ENCODE results near the gene CTBP2. TPM values are rescaled to one million over a fixed set of nuclear protein-coding genes. Genes with fewer than 3 reads are reported as not detected.

The CTBP2 gene
- total RNA-seq, 3 donors from 2014 or later, result 1.0 to 1.4 (median 1.3) TPM

DNA sequence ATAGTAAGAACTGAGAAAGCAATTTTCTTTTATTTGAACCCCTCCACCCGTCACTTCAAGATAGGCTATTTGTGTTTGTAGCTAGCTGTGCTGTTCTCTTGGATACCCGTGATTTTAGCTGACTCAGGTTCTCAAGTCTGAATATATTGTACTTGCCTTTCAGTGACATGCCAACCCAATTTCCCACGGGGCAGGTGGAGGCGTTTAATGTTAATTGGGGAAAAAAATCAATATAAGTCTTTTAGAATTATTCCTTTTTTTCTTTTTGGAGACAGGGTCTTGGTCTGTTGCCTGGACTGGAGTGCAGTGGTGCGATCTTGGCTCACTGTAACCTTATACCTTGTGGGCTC, 182.0 kb downstream of the CTBP2 start:
- Mint-ChIP-seq H3K4me3 (no peak overlapping the region), H3K4me1 (ENCODE audit: low read depth) (peaks cover 19% of the 10 kb centered on the region), H3K9me3 (no peaks in the 10 kb centered on the region), H3K36me3 (ENCODE audit: insufficient read depth) (peaks cover 41% of the 10 kb centered on the region), H3K27me3 (ENCODE audit: low read depth) (no peaks in the 10 kb centered on the region)
- DNase-seq (no peak), ATAC-seq (no peak)

DNA sequence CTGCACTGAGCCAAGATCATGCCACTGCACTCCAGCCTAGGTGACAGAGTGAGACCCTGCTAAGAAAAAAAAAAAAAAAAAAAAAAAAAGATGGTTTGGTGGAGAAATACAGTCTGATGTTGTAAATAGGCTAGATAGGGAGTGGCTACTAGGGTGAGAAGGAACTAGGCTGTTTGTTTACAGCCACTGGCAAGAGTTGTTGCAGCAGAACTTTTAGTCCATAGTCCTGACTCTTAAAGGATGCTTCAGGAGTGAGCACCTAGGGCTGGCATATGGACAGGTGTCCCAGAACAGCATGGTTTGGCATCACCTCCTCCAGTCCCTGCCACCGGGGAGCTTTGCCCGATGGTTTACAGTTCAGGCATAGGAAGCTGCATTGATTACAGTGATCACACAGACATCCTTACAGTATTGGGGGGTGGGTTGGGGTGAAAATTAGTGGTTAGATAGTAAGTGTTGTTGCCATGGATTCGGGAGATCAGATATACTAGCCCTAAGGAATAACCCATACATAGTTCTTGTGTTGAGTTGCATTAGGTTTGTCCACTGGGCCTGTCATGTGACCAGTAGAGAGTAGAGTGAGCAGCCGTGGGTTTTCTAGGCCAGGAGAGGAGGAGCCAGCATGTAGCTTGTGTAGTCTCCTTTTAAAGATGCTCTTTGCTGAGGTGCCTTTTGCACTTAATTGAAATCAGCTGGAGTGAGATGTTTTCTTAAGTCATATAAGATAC, 182.6 kb downstream of the CTBP2 start:
- DNase-seq (no peak), ATAC-seq (no peak)
- peaks cover 19% of the 10 kb centered on the region for H3K4me1 Mint-ChIP-seq (ENCODE audit: low read depth)
- no peaks in the 10 kb centered on the region for H3K9me3 Mint-ChIP-seq
- H3K27me3 Mint-ChIP-seq (ENCODE audit: low read depth), result no peaks in the 10 kb centered on the region
- peaks cover 36% of the 10 kb centered on the region for H3K36me3 Mint-ChIP-seq (ENCODE audit: insufficient read depth)
- H3K4me3 Mint-ChIP-seq, result no peak overlapping the region

DNA sequence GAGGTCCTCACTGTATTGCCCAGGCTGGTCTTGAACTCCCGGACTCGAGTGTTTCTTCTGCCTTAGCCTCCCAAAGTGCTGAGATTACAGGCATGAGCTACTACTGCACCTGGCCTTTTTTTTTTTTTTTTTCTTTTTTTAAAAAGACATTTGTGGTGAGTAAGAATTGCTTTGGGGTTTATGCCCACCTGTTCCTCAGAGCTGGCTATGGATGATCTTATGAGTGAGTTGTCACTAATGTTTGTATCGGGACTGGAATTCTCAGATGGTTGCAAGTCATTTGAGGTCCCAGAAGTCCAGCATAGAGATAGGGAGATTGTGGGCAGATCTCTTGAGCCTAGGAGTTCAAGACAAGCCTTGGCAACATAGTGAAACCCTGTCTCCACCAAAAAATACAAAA, 183.2 kb downstream of the CTBP2 start:
- H3K4me1 Mint-ChIP-seq (ENCODE audit: low read depth), result peaks cover 19% of the 10 kb centered on the region
- H3K4me3 Mint-ChIP-seq, result no peak overlapping the region
- DNase-seq (no peak), ATAC-seq (no peak)
- no peaks in the 10 kb centered on the region for H3K9me3 Mint-ChIP-seq
- H3K36me3 Mint-ChIP-seq (ENCODE audit: insufficient read depth), result peaks cover 32% of the 10 kb centered on the region
- H3K27me3 Mint-ChIP-seq (ENCODE audit: low read depth), result no peaks in the 10 kb centered on the region

DNA sequence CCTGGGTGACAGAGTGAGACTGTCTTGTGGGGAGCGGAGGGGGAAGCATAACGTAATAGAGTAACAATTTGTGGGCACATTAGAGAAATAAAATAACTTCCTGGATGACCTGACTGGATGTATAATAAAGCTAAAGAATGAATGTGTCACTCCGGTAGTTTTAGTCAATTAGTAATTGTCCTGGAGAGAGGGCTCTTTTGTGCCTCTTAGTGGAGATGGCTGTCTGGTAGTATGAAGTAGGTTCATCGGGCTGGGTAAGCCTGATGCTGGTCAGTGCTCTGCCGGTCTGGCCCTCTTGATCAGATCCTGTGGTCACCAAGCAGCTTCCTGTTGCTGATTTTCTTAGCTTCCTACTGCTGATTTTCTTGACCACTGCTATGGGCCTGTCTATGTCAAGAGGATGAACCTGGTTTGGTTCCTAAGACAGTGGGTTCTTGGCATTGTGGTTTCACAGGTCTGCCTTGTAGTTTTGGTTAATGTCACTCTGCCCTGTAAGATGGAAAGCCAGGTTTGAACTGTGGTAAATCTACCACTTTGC, 184.3 kb downstream of the CTBP2 start:
- Mint-ChIP-seq H3K4me1 (ENCODE audit: low read depth) (peaks cover 24% of the 10 kb centered on the region), H3K9me3 (no peaks in the 10 kb centered on the region), H3K36me3 (ENCODE audit: insufficient read depth) (peaks cover 27% of the 10 kb centered on the region), H3K4me3 (no peak overlapping the region), H3K27me3 (ENCODE audit: low read depth) (no peaks in the 10 kb centered on the region)
- ATAC-seq, result peak in 1 of 2 donors; percentile 56
- no peak for DNase-seq

DNA sequence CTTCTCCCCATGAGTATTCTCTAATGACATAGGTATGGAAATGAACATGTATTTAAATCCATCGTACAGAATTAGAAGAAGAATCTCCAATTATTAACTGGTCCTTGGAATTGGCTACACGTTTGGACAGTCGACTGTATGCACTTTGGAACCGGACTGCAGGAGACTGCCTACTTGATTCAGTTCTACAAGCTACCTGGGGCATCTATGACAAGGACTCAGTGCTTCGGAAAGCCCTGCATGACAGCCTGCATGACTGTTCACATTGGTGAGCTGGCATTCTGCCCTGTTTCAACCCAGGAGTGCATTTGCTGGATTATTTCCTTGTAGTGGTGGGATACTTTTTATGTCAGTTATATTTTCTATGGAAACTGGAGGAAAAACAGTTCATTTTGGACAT, 186.2 kb downstream of the CTBP2 start:
- H3K4me3 Mint-ChIP-seq, result no peak overlapping the region
- H3K36me3 Mint-ChIP-seq (ENCODE audit: insufficient read depth), result peaks cover 24% of the 10 kb centered on the region
- ATAC-seq (no peak), DNase-seq (no peak)
- H3K4me1 Mint-ChIP-seq (ENCODE audit: low read depth), result peaks cover 29% of the 10 kb centered on the region
- no peaks in the 10 kb centered on the region for H3K27me3 Mint-ChIP-seq (ENCODE audit: low read depth)
- no peaks in the 10 kb centered on the region for H3K9me3 Mint-ChIP-seq

DNA sequence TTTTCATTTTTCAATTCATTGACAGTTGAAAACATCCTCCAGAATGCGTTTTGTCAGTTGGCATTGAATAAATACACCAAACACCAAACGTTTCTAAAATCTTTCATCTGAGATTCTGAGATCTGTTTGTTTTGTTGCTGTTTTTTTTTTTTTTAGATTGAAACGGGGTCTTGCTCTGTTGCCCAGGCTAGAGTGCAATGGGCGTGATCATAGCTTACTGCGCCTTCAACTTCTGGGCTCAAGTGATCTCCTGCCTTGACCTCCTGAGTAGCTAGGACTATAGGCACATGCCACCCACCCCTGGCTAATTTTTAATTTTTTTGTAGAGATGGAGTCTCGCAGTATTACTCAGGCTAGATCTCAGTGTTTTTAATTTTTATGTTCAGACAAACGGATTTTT, 187.7 kb downstream of the CTBP2 start:
- Mint-ChIP-seq H3K36me3 (ENCODE audit: insufficient read depth) (peaks cover 31% of the 10 kb centered on the region), H3K4me1 (ENCODE audit: low read depth) (peaks cover 34% of the 10 kb centered on the region), H3K9me3 (no peaks in the 10 kb centered on the region)

DNA sequence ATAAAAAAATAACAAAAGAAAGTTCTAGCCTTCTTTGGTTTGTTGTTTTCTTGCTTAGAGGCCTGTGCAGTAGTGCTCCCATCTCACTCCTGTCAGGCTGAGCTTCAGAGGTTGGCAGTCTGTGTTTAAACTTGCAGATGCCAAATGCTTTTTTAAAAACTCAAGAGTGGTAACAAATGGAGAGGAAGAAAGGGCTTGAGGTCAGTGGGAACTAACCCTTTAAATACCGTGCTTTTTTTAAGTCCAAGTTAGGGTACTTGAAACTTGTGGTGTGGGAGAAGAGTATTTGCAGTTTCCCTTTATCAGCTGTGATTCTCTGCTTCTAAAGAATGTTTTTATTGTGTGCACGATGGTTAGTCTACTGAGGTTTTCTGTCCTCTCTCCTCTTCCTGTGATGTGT, 189.1 kb downstream of the CTBP2 start:
- H3K27me3 Mint-ChIP-seq (ENCODE audit: low read depth), result no peaks in the 10 kb centered on the region
- H3K36me3 Mint-ChIP-seq (ENCODE audit: insufficient read depth), result peaks cover 39% of the 10 kb centered on the region
- no peak overlapping the region for H3K4me3 Mint-ChIP-seq
- DNase-seq (no peak), ATAC-seq (no peak)
- no peaks in the 10 kb centered on the region for H3K9me3 Mint-ChIP-seq
- H3K4me1 Mint-ChIP-seq (ENCODE audit: low read depth), result peaks cover 31% of the 10 kb centered on the region

More for the DNA sequence above, 187.7 kb downstream of the CTBP2 start:
- ATAC-seq (no peak), DNase-seq (no peak)
- Mint-ChIP-seq H3K4me3 (no peak overlapping the region), H3K27me3 (ENCODE audit: low read depth) (no peaks in the 10 kb centered on the region)

DNA sequence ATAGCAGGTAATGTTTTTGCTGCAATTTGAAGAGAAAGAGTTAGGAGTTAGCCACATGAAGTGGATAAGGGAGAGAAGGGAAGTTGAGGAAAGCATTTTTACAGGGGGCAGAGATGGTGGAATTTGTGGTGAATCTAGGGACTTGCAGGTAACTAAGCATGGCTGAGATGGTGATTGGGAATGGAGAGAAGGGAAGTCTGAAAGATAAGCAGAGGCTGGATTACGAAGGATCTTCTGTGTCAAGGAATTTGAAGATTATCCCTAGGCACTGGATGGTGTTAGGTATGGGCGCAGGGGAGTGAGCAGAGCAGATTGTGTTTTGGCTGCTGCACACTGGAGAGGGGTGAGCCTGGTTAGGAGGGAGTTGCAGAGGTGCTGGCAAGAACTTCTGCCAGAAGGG, 193.1 kb downstream of the CTBP2 start:
- H3K36me3 Mint-ChIP-seq (ENCODE audit: insufficient read depth), result peaks cover 26% of the 10 kb centered on the region
- H3K9me3 Mint-ChIP-seq, result no peaks in the 10 kb centered on the region
- H3K4me3 Mint-ChIP-seq, result no peak overlapping the region
- ATAC-seq (no peak), DNase-seq (no peak)
- H3K27me3 Mint-ChIP-seq (ENCODE audit: low read depth), result no peaks in the 10 kb centered on the region
- peaks cover 28% of the 10 kb centered on the region for H3K4me1 Mint-ChIP-seq (ENCODE audit: low read depth)

DNA sequence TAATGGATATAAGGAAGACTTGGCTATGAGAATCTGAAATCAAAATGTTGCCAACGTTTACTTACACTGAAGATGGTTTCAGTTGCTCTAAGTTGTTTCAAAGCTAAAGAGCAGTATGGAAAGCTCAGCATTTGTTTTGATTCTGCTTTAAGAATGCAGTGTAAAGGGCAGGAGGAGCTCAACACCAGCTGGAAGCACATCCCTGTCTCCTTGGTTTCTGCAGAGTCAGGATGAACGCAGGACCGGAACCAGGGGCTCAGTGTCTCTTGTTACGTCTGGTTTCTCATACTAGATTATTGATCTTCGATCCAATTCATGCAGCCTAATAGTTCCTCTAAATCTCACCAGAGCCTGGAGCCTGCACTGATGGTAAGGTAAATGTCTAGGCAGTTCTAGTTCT, 194.4 kb downstream of the CTBP2 start:
- no peak overlapping the region for H3K4me3 Mint-ChIP-seq
- H3K9me3 Mint-ChIP-seq, result no peaks in the 10 kb centered on the region
- ATAC-seq (no peak), DNase-seq (no peak)
- peaks cover 30% of the 10 kb centered on the region for H3K4me1 Mint-ChIP-seq (ENCODE audit: low read depth)
- peaks cover 26% of the 10 kb centered on the region for H3K36me3 Mint-ChIP-seq (ENCODE audit: insufficient read depth)
- H3K27me3 Mint-ChIP-seq (ENCODE audit: low read depth), result no peaks in the 10 kb centered on the region

DNA sequence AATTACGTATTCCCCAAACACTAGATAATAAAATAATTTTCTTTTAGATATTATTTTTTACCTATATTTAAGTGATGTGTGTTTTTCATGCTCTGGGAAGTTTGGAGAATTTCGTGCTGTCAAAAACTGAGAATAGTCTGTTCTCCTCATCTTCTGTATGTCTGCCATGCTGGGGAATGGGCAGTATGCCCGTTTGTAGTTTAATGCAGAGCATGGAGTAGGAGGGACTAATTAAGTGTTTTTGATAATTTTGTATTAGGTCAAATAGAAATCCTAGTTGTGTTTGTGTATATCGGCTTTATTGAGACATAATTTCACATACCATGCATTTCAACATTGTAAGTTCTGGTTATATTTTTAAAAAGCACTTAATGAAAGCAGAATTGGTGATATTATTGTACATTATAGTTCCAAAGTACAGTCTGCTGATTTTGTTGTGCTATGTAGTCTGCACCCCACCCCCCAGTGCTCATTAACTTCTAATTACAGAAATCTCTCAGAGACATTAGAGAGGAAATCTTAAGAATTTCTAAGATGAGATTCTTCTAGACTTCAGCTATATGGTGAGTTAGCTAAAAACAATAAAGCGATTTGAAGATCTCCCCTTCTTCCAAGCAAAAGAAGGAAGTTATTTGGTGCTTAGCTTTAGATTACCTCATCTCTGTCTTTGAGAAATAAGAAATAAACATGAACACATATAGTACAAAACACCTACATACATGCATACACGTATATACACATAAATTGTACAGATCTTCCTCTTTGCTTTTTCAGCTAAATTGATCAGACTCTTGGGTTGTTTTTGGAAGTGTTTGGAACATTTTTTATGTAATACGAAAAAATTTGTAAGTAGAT, 196.3 kb downstream of the CTBP2 start:
- Mint-ChIP-seq H3K27me3 (ENCODE audit: low read depth) (no peaks in the 10 kb centered on the region), H3K36me3 (ENCODE audit: insufficient read depth) (peaks cover 21% of the 10 kb centered on the region), H3K4me3 (no peak overlapping the region), H3K9me3 (no peaks in the 10 kb centered on the region), H3K4me1 (ENCODE audit: low read depth) (peaks cover 34% of the 10 kb centered on the region)
- DNase-seq (no peak), ATAC-seq (no peak)

DNA sequence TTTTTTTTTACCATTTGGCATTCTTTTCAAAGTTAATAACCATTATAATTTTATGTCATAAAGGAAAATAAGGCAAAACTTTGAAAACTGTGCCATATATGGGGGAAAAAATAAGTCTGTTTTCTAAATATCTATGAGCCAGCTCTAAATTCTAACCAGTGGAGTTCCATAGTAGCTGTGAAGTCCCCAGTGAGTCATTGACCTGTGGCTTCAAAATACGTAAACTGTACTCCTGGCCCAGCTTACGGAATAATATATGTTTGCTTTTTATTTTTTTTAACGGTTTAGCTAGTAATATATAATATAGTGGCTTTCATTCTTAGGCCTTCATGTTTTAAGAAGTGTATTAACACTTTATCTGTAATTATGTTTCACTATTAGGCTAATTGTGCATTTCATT, 197.9 kb downstream of the CTBP2 start:
- Mint-ChIP-seq H3K4me1 (ENCODE audit: low read depth) (peaks cover 39% of the 10 kb centered on the region), H3K36me3 (ENCODE audit: insufficient read depth) (peaks cover 13% of the 10 kb centered on the region), H3K27me3 (ENCODE audit: low read depth) (no peaks in the 10 kb centered on the region), H3K9me3 (no peaks in the 10 kb centered on the region), H3K4me3 (no peak overlapping the region)
- DNase-seq (no peak), ATAC-seq (no peak)

DNA sequence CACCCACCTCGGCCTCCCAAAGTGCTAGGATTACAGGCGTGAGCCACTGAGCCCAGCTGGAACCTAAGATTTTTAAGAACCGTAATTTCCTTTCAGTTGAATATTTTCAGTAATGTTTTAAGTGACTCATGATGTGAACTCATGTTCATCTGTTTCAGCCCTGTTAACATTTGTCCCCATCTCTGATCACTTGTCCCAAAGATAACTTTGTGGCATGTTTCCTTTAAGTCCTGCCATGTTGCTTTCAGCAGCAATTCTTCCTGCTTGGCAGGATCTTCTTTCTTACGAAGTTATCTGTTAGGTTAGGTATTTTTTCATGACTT, 199.2 kb downstream of the CTBP2 start:
- H3K27me3 Mint-ChIP-seq (ENCODE audit: low read depth), result no peaks in the 10 kb centered on the region
- H3K36me3 Mint-ChIP-seq (ENCODE audit: insufficient read depth), result peaks cover 7% of the 10 kb centered on the region
- DNase-seq, result no peak
- no peak for ATAC-seq
- H3K4me3 Mint-ChIP-seq, result no peak overlapping the region
- peaks cover 41% of the 10 kb centered on the region for H3K4me1 Mint-ChIP-seq (ENCODE audit: low read depth)
- H3K9me3 Mint-ChIP-seq, result no peaks in the 10 kb centered on the region

DNA sequence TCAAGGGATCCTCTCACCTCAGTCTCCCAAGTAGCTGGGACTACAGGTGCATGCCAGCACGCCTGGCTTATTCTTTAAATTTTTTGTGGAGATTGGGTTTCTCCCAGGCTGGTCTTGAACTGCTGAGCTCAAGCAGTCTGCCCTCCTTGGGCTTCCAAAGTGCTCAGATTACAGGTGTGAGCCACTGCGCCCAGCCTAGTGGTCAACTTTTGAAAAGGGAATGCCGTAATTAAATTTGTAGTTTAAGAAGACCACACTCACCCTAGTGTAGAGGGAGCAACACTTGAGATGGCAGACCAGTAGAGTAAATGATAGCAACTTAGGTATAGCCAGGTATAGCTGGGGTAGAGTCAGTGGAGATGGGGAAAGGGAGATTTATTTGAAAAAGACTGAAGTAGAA, 200.8 kb downstream of the CTBP2 start:
- Mint-ChIP-seq H3K27me3 (ENCODE audit: low read depth) (no peaks in the 10 kb centered on the region), H3K9me3 (no peaks in the 10 kb centered on the region), H3K36me3 (ENCODE audit: insufficient read depth) (peaks cover 4% of the 10 kb centered on the region), H3K4me1 (ENCODE audit: low read depth) (peaks cover 45% of the 10 kb centered on the region), H3K4me3 (no peak overlapping the region)
- ATAC-seq (no peak), DNase-seq (no peak)

DNA sequence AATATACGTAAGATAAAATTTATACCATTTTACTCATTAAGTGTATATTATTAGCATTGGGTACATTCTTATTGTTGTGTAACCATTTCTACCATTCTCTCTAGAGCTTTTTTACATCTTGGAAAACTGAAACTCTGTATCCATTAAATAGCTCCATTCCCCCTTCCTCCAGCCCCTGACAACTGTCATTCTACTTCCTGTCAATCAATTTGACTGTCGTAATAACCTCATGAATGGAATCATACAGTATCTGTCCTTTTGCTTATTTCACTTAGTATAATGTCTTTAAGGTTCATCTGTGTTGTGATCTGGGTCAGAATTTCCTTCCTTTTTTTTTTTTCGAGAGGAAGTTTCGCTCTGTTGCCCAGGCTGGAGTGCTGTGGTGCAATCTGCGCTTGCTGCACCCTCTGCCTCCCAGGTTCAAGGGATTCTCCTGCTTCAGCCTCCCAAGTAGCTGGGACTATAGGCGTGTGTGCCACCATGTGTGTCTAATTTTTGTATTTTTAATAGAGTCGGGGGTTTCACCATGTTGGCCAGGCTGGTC, 202.9 kb downstream of the CTBP2 start:
- Mint-ChIP-seq H3K4me3 (no peak overlapping the region), H3K36me3 (ENCODE audit: insufficient read depth) (peaks cover 11% of the 10 kb centered on the region), H3K9me3 (no peaks in the 10 kb centered on the region), H3K27me3 (ENCODE audit: low read depth) (no peaks in the 10 kb centered on the region), H3K4me1 (ENCODE audit: low read depth) (peaks cover 53% of the 10 kb centered on the region)
- no peak for ATAC-seq
- DNase-seq, result no peak

DNA sequence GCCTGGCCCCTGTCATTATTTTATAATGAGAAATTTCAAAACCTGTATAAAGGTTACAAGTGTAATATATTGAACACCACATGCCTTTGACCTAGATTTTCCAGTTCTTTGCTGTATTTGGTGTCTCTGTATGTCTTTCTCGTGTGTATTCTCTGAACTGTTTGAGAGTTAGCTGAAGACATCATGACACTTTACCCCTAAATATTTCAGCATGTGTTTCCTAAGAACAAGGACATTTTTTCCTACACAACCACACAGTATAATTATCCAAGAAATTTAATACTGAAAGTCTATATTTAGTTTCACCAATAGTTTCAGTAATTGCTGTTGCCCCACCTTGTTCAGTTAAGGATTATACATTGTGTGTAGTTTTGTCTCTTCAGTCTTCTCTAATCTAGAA, 203.6 kb downstream of the CTBP2 start:
- no peaks in the 10 kb centered on the region for H3K9me3 Mint-ChIP-seq
- no peaks in the 10 kb centered on the region for H3K27me3 Mint-ChIP-seq (ENCODE audit: low read depth)
- no peak overlapping the region for H3K4me3 Mint-ChIP-seq
- peaks cover 55% of the 10 kb centered on the region for H3K4me1 Mint-ChIP-seq (ENCODE audit: low read depth)
- peaks cover 14% of the 10 kb centered on the region for H3K36me3 Mint-ChIP-seq (ENCODE audit: insufficient read depth)
- no peak for DNase-seq
- ATAC-seq, result no peak

Data from activated T-cell treated with anti-CD3 and anti-CD28 coated beads, Interleukin-2, amount 50 U/mL, for 4 hours (primary cell).